ENCODE measurements around the gene USP17L26.
"Not testable (repeated sequence)": the region's sequence is repeated elsewhere in the genome, so short reads cannot be mapped to it uniquely, and the experiment has no call there.

- TF ChIP-seq, protein P1, sequence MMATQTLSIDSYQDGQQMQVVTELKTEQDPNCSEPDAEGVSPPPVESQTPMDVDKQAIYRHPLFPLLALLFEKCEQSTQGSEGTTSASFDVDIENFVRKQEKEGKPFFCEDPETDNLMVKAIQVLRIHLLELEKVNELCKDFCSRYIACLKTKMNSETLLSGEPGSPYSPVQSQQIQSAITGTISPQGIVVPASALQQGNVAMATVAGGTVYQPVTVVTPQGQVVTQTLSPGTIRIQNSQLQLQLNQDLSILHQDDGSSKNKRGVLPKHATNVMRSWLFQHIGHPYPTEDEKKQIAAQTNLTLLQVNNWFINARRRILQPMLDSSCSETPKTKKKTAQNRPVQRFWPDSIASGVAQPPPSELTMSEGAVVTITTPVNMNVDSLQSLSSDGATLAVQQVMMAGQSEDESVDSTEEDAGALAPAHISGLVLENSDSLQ (IDR thresholded peaks at IDR 0.05): not testable (repeated sequence)
- TF ChIP-seq, protein P2, sequence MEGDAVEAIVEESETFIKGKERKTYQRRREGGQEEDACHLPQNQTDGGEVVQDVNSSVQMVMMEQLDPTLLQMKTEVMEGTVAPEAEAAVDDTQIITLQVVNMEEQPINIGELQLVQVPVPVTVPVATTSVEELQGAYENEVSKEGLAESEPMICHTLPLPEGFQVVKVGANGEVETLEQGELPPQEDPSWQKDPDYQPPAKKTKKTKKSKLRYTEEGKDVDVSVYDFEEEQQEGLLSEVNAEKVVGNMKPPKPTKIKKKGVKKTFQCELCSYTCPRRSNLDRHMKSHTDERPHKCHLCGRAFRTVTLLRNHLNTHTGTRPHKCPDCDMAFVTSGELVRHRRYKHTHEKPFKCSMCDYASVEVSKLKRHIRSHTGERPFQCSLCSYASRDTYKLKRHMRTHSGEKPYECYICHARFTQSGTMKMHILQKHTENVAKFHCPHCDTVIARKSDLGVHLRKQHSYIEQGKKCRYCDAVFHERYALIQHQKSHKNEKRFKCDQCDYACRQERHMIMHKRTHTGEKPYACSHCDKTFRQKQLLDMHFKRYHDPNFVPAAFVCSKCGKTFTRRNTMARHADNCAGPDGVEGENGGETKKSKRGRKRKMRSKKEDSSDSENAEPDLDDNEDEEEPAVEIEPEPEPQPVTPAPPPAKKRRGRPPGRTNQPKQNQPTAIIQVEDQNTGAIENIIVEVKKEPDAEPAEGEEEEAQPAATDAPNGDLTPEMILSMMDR (IDR thresholded peaks at IDR 0.05 in 2 of 3, conservative IDR thresholded peaks at IDR 0.05 in 1 of 3; ENCODE audit: control insufficient read depth in 2 of 3, extremely low read depth in 1 of 3, insufficient read depth in 1 of 3, low read depth in 3 of 3, low read length in 3 of 3): not testable (repeated sequence)
Measured at GRCh38 chr4:9350866-9351265, 16.4 kb downstream of the USP17L26 start.
